NCI-H345 (cell line): ENCODE data around the gene NMT2.

ENCODE experiments used
- DNase-seq: peaks from one replicate; lab custom pipeline; 2025; lab: John Stamatoyannopoulos, UW

Gene NMT2

DNA sequence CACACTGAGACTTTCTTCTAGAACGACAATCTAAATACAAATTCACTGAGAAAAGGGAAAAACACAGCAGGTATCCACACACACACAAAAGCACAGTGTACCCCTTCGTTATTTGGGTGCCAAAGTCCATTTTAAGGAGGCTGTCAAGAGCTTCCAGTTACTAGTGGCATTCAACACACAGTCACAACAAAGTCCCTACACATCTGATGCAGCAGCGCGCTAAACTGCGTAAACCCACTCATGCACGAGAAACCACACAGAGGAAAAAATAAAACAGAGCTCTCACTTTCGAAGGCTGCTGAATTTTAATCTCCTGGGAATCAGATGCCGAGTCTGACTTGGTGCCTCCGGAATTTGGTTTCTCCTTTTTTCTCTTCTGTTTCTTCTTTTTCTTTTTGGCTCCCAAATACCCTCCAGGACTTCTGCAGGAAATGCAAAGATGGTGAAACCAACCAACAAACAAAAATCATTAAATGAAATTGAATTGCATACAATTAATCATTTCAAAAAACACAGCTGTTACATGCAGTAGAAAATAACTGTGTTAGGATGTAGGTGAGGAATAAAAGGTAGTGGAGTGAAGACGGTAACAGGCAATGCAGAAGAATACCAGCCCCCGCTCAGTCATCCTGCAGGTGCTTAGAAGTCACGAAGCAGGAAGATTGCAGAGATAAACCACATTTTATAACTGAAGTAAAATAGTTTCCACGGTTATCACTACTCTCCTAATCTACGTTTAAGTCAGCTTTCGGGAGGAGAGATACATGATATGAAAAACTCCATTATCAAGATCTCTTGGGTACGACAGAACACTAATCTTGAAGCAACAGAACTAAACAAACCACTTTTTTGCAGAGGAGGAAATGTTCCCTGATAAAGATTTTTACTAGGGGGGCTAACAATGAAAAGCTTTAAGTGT is 27.1 kb downstream of the NMT2 start:
- no peak for DNase-seq

DNA sequence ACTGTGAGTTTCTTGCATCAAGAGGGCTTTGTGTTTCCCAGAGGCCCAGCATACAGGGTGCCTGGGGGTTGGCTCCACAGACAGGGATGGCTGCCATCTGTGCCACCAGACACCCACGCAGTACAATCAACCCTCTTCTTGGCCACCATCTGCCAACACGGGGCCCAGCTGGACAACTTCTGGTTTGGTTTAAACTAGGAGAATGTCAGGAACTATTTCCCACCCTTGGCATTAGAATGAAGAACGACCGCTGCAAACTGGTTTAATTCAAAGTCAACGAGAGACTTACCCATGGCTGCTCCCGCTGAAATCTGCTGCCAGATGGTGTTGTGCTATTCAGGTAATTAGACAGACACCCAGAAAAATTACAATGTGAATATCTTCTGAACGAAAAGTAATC is 27.8 kb downstream of the NMT2 start:
- DNase-seq = no peak

DNA sequence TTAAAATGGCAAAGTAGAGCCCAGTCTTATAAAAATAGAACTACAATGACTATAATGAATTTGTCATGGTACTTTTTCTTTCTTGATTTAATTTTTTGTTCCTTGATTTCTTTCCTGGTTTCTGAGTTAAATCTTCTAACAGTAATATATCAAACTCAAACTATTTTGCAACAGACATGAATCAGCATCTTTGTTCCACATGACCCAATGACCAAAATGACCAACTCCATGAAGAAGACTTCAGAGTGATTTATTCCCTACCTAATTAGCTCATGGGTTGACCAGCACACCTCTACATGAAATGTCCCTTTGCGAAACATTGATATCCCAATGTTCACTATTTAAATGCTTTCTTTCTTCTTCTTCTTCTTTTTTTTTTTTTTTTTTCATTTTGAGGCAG is 30.9 kb downstream of the NMT2 start:
- no peak for DNase-seq

DNA sequence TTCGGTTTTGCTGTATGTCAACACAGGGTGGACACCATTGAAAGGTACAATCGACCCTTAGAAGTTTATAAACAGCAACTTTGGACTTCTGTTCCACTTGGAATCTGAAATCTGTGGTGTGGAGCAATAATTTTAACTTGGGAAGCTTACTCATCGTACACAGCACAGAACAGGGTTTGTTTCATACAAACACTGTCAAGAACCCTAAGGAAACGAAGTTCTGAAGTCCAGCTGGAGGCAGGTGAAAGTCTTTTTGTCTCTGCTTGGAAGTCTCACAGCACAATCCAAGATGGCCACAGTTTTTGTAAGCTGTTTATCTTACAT is 31.5 kb downstream of the NMT2 start:
- DNase-seq = no peak

DNA sequence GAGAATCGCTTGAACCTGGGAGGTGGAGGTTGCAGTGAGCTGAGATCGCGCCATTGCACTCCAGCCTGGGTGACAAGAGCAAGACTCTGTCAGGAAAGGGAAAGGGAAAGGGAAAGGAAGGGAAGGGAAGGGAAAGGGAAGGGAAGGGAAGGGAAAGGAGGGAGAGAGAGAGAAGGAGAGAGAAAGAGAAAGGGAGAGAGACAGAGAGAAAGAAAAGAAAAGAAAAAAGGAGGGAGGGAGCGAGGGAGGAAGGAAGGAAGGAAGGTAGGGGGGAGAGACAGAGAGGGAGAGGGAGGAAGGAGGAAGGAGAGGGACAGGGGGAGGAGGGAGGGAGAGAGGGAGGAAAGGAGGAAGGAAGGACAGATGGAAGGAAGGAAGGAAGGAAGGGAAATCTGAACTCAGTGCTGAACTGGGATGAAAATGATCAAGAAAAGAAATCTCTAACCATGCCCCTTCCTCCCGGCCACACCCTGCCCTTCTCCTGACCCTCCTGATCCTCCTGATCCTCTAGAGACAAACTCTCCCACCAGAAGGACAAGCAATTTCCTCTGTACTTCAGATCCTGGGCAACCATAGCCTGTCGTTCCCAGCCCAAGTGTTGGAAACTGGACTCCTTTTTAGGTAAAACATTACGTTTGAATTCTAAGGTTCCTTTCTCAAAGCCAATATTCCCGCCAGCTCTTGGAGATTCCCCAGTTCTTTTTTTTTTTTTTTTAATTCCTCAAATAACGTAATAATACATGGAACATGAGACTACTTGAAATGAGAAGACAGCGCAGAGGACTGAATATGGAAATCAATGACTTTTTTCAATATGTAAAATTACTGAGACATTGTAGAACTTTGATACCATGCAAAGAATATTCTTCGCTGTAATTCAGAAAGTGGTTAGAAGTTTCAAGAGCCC is 32.1 kb downstream of the NMT2 start:
- no peak for DNase-seq

DNA sequence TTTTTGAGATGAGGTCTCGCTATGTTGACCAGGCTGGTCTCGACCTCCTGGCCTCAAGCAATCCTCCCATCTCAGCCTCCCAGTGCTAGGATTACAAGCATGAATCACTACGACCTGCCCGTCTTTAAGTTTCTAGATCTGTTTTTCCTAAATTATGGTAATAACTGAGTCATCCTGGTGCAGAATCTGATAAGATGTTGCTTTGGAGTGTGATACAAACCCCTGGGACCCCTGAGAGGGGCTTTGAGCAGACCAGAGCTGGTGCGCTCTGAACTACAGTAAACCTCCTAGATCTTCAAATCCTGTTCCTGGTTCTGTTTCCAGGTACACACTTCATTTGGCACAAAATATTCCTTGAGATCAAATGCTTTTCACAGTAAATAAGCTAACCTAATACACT is 37.2 kb downstream of the NMT2 start:
- DNase-seq = no peak

DNA sequence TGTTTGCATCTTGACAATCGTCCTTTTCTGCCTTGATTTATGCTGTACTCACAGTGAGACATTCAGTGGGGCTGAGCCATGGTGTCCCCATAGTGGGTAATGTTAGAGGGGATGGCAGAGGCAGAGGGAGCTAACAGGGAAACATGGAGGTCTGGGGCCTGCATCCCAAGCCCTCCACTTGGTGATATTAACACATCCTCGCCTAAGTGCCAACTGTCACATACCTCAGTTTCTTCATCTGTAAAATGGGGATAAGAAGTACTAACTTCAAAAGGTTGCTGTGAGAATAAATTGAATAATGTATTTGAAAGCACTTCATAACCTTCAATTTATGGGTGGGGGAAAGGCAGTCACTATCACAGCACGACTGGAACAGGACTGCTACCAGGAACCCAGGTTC is 43.6 kb downstream of the NMT2 start:
- DNase-seq = no peak

DNA sequence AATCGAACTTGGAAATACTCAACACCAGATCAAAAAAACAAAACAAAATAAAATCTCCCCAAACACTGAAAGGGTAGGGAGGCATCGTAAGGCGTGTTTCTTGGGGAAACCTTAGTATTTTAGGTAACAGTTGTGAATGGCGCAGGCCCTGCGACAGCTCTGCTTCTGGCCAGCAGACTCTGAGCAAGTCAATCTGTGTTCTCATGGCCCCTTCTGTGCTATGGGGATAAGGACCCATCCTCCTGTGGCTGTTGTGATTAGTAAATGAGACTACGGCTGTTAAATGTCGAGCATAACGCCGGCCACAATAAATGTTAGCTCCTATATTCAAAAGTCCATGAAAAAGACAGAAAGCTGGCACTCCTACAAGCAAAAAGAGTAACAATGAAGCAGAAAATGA is 44.3 kb downstream of the NMT2 start:
- no peak for DNase-seq

DNA sequence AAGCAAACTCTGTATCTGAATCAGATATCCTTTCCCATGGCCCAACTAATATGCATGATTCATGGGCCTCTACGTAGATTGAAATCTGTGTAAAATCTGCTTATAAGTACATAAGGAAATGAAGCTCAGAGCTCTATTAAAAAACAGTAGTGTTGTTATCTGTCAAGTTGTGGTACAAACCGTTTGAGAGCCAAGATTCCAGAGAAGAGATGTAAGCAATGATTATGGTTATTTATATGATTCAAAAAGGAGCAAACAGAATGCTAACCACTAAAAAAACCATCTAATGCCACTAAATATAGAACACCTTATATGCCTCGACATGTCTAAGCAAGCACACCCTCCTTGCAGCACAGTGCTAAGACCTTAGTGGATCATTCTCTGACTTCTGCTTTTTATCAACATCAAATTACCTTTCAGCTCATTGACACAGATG is 44.7 kb downstream of the NMT2 start:
- no peak for DNase-seq

DNA sequence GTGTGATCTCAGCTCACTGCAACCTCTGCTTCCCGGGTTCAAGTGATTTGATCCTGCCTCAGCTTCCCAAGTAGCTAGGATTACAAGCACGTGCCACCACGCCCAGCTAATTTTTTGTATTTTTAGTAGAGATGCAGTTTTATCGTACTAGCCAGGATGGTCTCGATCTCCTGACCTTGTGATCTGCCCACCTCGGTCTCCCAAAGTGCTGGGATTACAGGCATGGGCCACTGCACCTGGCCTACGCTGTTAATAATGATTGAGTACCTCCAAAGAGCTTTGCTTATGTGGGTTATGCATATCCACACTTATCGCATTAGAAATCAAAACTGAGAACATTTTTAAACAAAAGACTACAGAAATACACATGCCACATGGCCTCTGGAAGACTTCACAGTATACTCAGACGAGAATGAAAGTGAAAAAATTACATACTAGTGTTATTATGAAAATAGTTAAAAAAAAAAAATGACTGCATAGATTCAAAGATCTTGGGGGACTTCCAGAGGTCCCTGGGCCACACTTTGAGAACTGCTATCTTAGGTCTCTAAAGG is 45.9 kb downstream of the NMT2 start:
- DNase-seq = no peak

DNA sequence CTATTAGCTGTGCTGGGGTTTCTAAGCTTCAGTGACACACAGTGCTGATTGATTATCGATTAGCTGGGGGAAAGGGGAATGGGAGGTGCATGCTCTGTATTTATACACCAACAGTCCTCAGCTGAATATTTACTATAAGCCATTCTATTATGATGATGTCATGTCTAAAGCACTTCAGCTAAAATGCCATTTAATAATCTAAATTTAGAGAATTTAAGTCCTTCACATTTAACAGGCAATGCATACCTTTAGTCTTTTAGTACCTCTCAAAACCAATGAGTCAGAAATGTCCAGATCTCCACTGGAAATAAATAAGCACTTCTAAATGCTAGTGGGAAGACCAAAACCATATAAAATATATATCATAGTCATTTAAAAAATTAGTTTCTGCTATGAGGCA is 46.8 kb downstream of the NMT2 start:
- no peak for DNase-seq

DNA sequence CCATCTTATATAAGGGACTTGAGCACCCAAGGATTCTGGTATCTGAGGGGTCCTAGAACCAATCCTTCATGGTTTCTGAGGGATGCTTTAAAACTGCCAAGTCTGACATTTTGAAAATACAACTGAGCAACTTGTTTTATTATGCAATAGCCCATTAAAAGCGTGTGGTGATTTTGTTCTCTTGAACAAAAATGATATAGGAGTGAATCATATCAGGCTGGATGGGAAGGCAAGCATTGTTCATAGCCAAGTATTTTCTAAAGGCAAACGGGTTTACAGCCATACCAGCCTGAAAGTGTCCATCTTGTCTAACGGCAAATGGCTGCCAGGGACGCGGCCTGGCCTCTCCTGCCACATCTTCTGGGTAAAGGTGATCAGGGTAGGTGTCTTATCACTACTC is 48.0 kb downstream of the NMT2 start:
- DNase-seq = no peak

DNA sequence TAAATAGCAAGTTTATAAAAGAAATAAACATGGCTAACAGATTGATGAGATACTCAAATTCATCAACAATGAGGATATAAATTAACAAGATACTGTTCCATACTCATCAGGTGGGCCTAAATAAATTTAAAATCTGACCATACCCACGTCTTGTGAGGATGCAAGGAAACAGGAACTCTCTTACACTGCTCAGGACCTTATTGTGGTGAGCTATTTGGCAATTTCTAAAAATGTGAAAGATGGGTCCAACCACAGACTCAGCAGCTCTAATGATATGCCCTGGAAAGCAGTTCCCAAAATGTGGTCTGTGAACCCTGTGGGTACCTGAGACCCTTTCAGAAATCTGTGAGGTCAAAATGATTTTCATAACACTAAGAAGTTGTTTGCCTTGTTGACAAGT is 49.9 kb downstream of the NMT2 start:
- DNase-seq = no peak

DNA sequence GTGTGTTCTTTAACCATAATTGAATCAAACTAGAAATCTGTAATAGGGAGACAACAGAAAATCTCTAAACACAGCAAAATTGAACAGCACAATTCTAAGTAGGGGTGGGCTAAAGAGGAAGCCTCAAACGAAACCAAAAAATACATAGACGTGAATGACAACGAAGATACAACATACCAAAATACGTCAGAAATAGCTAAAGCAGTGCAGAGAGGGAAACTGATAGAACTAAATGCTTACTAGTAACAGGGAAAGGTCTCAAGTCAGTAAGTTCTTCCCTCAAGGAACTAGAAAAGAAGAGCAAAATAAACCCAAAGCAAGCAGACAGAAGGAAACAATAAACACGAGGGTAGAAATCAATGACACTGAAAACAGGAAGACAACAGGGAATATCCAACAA is 52.3 kb downstream of the NMT2 start:
- DNase-seq = no peak

DNA sequence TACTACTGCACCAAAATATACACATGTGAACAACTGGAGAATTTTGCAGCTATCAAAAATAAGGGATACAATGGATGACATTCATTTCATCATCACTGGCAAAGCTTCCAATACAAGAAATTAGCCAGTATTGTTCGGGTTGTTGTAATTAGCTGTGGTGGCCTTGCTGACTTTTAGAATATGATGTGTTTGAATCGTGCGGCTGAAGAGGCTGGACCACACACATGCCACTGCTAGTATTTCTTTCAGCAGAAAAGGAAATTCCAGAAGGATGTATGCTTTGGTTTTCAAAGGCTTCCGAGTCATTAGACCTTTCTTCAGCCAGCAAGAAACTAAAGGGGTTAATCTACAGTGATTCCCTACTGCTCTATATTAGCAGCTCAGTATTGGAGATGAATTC is 54.7 kb downstream of the NMT2 start:
- no peak for DNase-seq

DNA sequence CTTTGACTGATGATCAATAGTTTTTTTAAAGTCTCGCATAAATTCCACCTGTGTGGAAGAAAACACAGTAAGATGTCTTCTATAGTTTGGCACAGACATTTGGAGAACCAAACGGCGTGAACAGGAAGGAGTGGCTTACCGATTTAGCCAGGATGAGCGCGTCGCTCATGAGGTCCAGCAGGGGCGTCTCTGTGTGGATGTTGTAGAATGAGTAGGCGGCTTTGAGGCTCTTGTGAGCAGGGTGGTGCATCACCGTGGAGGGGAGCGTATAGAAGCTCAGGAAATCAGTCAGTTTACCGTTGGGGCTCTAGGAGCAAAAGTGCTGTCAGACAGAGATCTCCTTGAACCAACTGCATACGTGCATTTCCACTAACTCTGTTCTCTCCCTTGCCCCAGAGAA is 55.8 kb downstream of the NMT2 start:
- no peak for DNase-seq

DNA sequence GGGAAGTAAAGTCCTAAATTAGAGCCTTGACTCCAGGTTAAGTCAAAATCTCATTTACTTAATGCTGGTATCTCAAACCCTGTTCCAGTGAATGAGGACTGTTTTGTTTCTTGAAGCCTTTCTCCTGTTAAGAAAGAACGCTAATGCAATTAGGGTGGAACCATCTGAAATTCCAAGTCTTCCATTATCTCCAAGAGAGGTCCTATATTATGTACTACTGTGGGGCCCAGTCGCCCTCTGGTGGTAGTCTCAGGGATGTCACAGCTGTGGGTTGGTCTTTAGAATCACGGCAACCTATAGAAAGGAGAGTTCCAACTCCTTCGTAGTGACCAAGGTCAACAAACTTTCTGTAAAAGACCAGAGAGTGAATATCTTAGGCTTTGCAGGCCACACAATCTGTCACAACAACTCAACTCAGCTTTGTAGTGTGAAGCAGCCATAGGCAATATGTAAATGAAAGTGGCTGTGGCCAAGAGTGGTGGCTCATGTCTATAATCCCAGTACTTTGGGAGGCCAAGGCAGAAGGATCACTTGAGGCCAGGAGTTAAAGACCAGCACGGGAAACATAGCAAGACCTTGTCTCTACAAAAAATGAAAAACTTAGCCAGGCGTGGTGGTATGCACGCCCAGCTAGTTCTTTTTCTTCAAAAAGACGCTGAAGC is 62.0 kb downstream of the NMT2 start:
- DNase-seq = peak; percentile 52

DNA sequence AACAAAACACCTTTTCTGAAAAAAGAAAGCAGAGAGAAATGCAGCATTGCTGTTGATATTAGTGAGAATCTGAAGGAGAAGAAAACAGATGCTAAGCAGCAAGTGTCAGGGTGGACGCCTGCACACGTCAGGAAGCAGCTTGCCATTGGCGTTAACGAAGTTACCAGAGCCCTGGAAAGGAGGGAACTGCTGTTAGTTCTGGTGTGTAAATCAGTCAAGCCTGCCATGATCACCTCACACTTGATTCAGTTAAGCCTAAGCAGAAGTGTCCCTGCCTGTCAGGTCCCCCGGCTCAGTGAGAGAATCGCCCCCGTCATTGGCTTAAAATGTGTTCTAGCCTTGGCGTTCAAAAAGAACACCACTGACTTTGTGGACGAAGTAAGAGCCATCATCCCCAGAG is 65.0 kb downstream of the NMT2 start:
- DNase-seq = no peak

DNA sequence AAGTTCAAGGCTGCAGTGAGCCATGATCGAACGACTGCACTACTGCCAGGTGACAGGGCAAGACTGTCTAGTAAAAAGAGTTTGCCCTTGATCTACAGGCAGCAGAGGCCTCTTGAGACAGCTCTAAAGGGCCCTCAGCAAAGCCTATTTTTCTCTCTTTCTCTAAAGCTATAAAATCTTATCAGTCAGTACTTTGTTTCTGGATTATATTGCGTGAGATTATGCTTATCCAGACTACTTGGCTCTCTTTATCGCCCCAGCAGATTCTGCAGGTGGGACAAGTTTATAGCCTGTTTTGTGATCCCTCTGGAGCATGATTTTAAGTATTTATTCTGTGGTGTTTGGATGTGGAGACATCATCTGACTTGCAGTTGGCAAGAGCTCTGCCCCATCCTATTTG is 68.6 kb downstream of the NMT2 start:
- no peak for DNase-seq

DNA sequence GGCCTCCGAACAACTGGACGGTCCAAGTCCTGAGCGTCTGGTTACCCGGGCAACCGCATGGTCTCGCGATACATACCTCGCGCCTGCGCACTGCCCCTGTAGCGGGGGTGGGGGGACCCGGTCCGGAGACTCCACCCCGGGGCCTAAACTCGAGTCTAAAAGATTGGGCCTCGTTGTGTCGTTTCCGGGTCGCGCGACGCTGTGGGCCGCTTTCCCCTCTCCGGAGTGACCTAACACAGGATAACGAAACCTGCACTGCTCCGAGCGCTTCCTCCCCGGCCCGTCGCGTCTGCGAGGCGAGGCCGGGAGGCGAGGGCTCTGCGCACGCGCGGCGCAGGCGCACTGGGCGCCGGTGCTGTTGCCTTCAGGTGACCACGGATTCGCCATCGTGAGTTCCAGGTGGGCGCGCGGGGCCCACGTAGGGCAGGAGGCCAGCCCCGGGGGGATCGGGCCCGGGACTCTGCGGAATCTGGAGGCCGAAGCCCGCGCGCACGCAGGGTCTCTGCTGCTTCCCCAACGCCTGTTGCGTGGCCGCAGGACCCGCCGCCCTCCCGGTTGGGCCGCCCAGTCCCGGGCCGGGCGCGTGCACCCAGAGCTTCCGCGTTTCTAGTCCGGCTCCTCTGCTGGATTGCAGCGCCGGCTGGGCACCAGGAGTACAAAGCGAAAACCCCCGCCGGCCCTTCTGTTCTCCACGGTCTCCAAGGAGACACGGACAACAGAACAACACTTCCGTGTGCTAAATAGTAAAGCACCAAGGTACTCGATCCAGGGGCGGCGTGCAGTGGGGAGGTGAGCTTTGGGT is 71.3 kb downstream of the NMT2 start, which contains the start of gene RPP38:
RPP38 (plus strand) TSS at position 345 of the 802 bp plus-strand sequence. CDS start 5,960 bp downstream, outside the sequence.
- DNase-seq = peak; percentile 90

DNA sequence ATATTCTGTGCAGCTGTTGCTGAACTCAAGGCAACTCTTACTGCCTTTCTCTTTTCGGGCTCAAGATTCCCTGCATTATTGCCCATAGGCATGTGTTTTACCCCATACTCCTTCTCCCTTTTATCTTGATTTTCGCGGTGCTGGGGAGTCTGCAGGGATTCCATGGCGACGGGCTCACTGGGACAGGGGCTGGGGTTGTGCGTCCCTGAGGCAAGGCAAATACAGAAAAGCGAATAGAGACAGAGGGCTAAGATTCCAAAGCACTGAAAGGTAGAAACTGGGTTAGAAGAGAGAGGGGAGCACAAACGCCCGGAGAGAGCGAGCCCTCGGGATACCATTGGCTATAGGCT is 71.9 kb downstream of the NMT2 start:
- peak; percentile 5 for DNase-seq
